Loucy (cell line): ENCODE measurements around the gene TRMU.

ENCODE experiments used
- H2AFZ ChIP-seq: fragments of 200-600 bp; sonication (generic); 2 replicates; pipeline ENCODE4 v1.6.0; 2016; ENCODE audit warnings: antibody characterized with exemption, mild to moderate bottlenecking, low read length, moderate library complexity
- H3F3A ChIP-seq: fragments of 200-600 bp; 2 replicates; pipeline ENCODE4 v1.6.0; 2016; ENCODE audit warnings: antibody characterized with exemption, low read depth, mild to moderate bottlenecking
- H3K27me3 ChIP-seq: fragments of 200-600 bp; sonication (generic); 2 replicates; pipeline ENCODE4 v1.6.1; 2014; ENCODE audit warnings: low read length, mild to moderate bottlenecking; ENCODE audit not compliant: insufficient read depth, poor library complexity, severe bottlenecking
- H3K36me3 ChIP-seq: fragments of 200-600 bp; sonication (generic); 2 replicates; pipeline ENCODE4 v1.6.1; 2016; ENCODE audit warnings: low read length; ENCODE audit not compliant: insufficient read depth
- H3K4me1 ChIP-seq: fragments of 200-600 bp; sonication (generic); 2 replicates; pipeline ENCODE4 v1.5.1; 2014; ENCODE audit warnings: low read length, mild to moderate bottlenecking; ENCODE audit not compliant: insufficient read depth, poor library complexity, severe bottlenecking
- H3K4me2 ChIP-seq: fragments of 200-600 bp; sonication (generic); 2 replicates; pipeline ENCODE4 v1.6.0; 2014; ENCODE audit warnings: antibody characterized with exemption, low read length, low read depth, mild to moderate bottlenecking; ENCODE audit not compliant: poor library complexity, severe bottlenecking
- H3K4me3 ChIP-seq: fragments of 200-600 bp; sonication (generic); 2 replicates; pipeline ENCODE4 v1.5.1; 2014; ENCODE audit warnings: low read length, mild to moderate bottlenecking, mixed read lengths; ENCODE audit not compliant: poor library complexity, severe bottlenecking
- H3K79me2 ChIP-seq: fragments of 200-600 bp; sonication (generic); 2 replicates; pipeline ENCODE4 v1.6.1; 2014; ENCODE audit warnings: low read length; ENCODE audit not compliant: insufficient read depth
- H3K9ac ChIP-seq: fragments of 200-600 bp; sonication (generic); 2 replicates; pipeline ENCODE4 v1.6.0; 2014; ENCODE audit warnings: mild to moderate bottlenecking, low read depth, low read length, moderate library complexity; ENCODE audit not compliant: poor library complexity, severe bottlenecking
- H3K9me2 ChIP-seq: fragments of 200-600 bp; sonication (generic); replicated peaks from 2 replicates; pipeline ENCODE4 v1.6.1; 2016; ENCODE audit warnings: low read depth, low read length, mixed read lengths
- H3K9me3 ChIP-seq: fragments of 200-600 bp; sonication (generic); 2 replicates; pipeline ENCODE4 v1.6.1; 2014; ENCODE audit warnings: mild to moderate bottlenecking, antibody characterized with exemption, low read length, low read depth; ENCODE audit not compliant: insufficient read depth
- H4K20me1 ChIP-seq: fragments of 200-600 bp; sonication (generic); 2 replicates; pipeline ENCODE4 v1.6.0; 2014; ENCODE audit warnings: antibody characterized with exemption, low read length, mild to moderate bottlenecking; ENCODE audit not compliant: insufficient read depth, poor library complexity, severe bottlenecking
- EZH2phosphoT487 ChIP-seq: fragments of 200-600 bp; IDR thresholded peaks from 2 replicates; pipeline ENCODE4 v1.6.1; 2018; ENCODE audit warnings: antibody characterized with exemption, mild to moderate bottlenecking, moderate library complexity, borderline replicate concordance
- TF ChIP-seq, protein P1 (sequence below): fragments of 200-600 bp; sonication (generic); conservative IDR thresholded peaks from 2 replicates; pipeline ENCODE4 v1.5.1; 2014; ENCODE audit warnings: mild to moderate bottlenecking, antibody characterized with exemption, low read length

The TRMU gene

DNA sequence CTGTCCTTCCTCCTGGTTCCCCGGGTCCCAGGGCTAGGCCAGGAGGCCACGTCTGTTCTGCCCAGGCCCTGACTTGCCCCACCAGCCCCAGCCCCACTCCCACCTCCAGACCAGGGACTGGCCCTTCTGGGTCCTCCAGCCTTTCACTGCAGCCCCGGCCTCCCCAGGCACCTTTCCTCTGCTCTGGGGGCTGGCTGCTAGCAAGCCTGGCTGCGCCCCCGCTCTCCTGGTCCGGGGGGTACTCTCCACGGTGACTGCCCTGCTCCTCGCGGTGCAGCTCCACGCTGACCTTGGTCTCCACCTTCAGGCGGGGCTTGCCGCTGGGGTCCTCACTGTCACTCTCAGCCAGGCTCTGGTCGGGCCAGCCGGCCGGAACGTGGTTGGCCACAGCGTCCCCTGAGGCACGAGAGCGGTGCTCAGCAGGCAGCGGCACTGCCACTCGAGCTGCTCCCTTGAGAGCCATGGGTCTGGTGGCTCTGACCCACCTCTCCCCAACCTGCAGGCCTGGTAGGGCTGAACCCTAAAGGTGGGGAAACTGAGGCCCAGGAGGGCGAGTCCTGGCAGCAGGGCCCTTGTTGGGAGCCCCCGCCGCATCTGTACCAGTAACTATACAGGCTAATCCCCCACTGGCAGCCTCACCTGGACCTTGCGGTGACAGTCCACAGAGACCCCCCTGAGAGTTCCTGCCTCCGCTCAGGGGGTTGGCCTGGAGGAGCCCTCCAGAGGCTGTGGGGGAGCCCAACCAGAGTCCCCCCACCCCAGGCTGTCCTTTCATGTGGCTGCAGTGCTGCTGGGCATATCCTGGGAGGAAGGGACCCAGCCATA is 29.0 kb downstream of the TRMU start:
- Histone ChIP-seq H3K79me2 (no peaks in the 10 kb centered on the region), H2AFZ (no peak overlapping the region), H3K4me2 (no peak overlapping the region), H3K27me3 (no peaks in the 10 kb centered on the region), H3K9me3 (no peaks in the 10 kb centered on the region), H3K36me3 (no peaks in the 10 kb centered on the region), H3F3A (no peaks in the 10 kb centered on the region), H3K9ac (no peak overlapping the region), H4K20me1 (no peaks in the 10 kb centered on the region), H3K4me1 (no peaks in the 10 kb centered on the region), H3K4me3 (no peak overlapping the region), H3K9me2 (no peaks in the 10 kb centered on the region)
- no peak for TF ChIP-seq EZH2phosphoT487
- TF ChIP-seq, protein P1, sequence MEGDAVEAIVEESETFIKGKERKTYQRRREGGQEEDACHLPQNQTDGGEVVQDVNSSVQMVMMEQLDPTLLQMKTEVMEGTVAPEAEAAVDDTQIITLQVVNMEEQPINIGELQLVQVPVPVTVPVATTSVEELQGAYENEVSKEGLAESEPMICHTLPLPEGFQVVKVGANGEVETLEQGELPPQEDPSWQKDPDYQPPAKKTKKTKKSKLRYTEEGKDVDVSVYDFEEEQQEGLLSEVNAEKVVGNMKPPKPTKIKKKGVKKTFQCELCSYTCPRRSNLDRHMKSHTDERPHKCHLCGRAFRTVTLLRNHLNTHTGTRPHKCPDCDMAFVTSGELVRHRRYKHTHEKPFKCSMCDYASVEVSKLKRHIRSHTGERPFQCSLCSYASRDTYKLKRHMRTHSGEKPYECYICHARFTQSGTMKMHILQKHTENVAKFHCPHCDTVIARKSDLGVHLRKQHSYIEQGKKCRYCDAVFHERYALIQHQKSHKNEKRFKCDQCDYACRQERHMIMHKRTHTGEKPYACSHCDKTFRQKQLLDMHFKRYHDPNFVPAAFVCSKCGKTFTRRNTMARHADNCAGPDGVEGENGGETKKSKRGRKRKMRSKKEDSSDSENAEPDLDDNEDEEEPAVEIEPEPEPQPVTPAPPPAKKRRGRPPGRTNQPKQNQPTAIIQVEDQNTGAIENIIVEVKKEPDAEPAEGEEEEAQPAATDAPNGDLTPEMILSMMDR: no peak

DNA sequence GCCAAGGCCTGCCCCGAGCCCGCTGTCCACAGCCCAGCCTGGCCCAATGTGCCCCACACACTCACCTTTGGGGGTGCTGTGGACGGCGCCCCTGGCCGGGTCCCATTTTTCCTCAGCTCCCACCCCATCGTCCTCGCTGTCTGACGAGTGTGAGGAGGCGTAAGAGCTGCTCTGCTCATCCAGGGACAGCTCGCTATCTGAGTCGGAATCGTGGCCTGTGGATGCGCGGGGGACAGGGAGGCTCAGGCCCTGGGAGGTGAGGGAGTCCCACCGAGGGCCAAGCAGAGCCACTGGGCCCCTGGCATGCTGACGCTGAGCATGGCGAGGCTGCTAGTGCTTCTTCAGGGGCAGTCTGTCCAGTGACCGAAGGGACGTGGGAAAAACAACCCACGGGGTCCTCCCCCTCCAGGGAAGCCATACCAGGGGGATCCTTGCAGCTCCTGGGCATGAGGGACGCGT is 29.7 kb downstream of the TRMU start:
- Histone ChIP-seq H3K27me3 (no peaks in the 10 kb centered on the region), H4K20me1 (no peaks in the 10 kb centered on the region), H3K9ac (no peak overlapping the region), H3K4me2 (no peak overlapping the region), H3F3A (no peaks in the 10 kb centered on the region), H3K9me3 (no peaks in the 10 kb centered on the region), H3K36me3 (no peaks in the 10 kb centered on the region), H3K4me3 (no peak overlapping the region), H2AFZ (no peak overlapping the region), H3K79me2 (no peaks in the 10 kb centered on the region), H3K4me1 (no peaks in the 10 kb centered on the region), H3K9me2 (no peaks in the 10 kb centered on the region)
- TF ChIP-seq, protein P1: no peak
- no peak for TF ChIP-seq EZH2phosphoT487

DNA sequence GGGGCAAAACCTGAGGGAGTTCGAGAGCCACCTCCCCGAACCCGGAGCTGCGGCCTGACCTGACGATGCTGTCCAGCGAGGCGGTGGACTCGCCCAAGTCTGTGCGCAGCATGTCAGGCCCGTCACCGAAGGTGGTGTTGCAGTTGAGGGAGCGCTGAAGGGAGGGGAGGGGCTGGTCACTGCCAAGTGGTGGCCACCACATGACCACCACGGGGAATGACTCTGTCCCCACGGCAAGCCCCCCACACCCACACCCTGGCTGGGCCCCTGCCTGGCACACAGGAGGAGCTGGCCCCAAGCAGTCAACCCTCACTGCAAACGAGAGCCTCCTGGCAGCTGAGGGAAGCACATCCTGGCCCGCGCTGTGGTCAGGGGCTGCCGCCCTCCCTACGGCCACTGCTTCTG is 30.8 kb downstream of the TRMU start:
- Histone ChIP-seq H3K9ac (no peak overlapping the region), H3K9me2 (no peaks in the 10 kb centered on the region), H3K27me3 (no peaks in the 10 kb centered on the region), H3K4me2 (no peak overlapping the region), H2AFZ (no peak overlapping the region), H3K9me3 (no peaks in the 10 kb centered on the region), H3F3A (no peaks in the 10 kb centered on the region), H3K4me3 (no peak overlapping the region), H4K20me1 (no peaks in the 10 kb centered on the region), H3K36me3 (no peaks in the 10 kb centered on the region), H3K79me2 (no peaks in the 10 kb centered on the region), H3K4me1 (no peaks in the 10 kb centered on the region)
- TF ChIP-seq EZH2phosphoT487: no peak
- TF ChIP-seq, protein P1: no peak
